ENCODE results near the gene ACAT1.

ACAT1 gene

GRCh38 chr11:108121274-108122155, at the start of gene ACAT1:
TSS of gene ACAT1 (plus strand) at chr11:108121567. CDS start at chr11:108121607, 40 bp downstream.
- peak within 1 kb of the TSS; percentile 85 to 86 for H3K4me3 ChIP-seq (ENCODE audit: low read length in 2 of 2)
- H3K27me3 ChIP-seq (ENCODE audit: control insufficient read depth in 2 of 2, insufficient read depth in 2 of 2, low read length in 2 of 2): no peaks in the 10 kb centered on the region
- H3K36me3 ChIP-seq (ENCODE audit: control insufficient read depth in 2 of 2, insufficient read depth in 2 of 2, low read length in 2 of 2): no peaks in the 10 kb centered on the region
- peak within 1 kb of the TSS; percentile 79 to 88 for H3K9ac ChIP-seq (ENCODE audit: low read depth in 1 of 2, low read length in 2 of 2)
- no peaks in the 10 kb centered on the region for H3K9me3 ChIP-seq (ENCODE audit: control insufficient read depth in 2 of 2, low read length in 2 of 2)
- peak within 1 kb of the TSS; percentile 92 to 94 for H3K27ac ChIP-seq (ENCODE audit: low read depth in 2 of 2, low read length in 2 of 2)
- peaks cover 21 to 25% of the 10 kb centered on the region in 2 donors for H3K4me1 ChIP-seq (ENCODE audit: control insufficient read depth in 2 of 2, insufficient read depth in 2 of 2, low read length in 2 of 2)

DNA sequence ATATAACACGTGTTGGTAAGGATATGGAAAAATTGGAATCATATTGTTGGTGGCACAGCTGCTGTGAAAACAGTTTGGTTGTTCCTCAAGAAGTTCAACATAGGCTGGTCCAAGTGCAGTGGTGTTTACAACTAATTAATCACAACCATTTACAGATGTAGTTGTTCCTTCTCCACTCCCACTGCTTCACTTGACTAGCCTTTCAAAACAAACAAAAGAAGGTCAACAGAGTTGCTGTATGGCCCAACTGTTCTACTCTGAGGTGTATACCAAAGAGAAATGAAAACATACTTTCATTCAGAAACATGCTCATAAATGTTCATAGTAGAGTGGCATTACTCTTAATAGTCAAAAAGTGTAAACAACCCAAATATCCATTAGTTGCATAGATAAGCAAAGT, 36.6 kb upstream of the ACAT1 start:
- Histone ChIP-seq H3K4me3 (ENCODE audit: low read length in 2 of 2) (no peak overlapping the region), H3K4me1 (ENCODE audit: control insufficient read depth in 2 of 2, insufficient read depth in 2 of 2, low read length in 2 of 2) (no peaks in the 10 kb centered on the region), H3K27ac (ENCODE audit: low read depth in 2 of 2, low read length in 2 of 2) (no peak overlapping the region), H3K9me3 (ENCODE audit: control insufficient read depth in 2 of 2, low read length in 2 of 2) (no peaks in the 10 kb centered on the region), H3K36me3 (ENCODE audit: control insufficient read depth in 2 of 2, insufficient read depth in 2 of 2, low read length in 2 of 2) (peaks cover 7 to 29% of the 10 kb centered on the region in 2 donors), H3K9ac (ENCODE audit: low read depth in 1 of 2, low read length in 2 of 2) (no peak overlapping the region), H3K27me3 (ENCODE audit: control insufficient read depth in 2 of 2, insufficient read depth in 2 of 2, low read length in 2 of 2) (no peaks in the 10 kb centered on the region)

- Histone ChIP-seq H3K4me1 (ENCODE audit: control insufficient read depth in 2 of 2, insufficient read depth in 2 of 2, low read length in 2 of 2) (no peaks in the 10 kb centered on the region), H3K36me3 (ENCODE audit: control insufficient read depth in 2 of 2, insufficient read depth in 2 of 2, low read length in 2 of 2) (peaks cover 7 to 22% of the 10 kb centered on the region in 2 donors), H3K4me3 (ENCODE audit: low read length in 2 of 2) (no peak overlapping the region), H3K9ac (ENCODE audit: low read depth in 1 of 2, low read length in 2 of 2) (no peak overlapping the region), H3K9me3 (ENCODE audit: control insufficient read depth in 2 of 2, low read length in 2 of 2) (no peaks in the 10 kb centered on the region), H3K27ac (ENCODE audit: low read depth in 2 of 2, low read length in 2 of 2) (no peak overlapping the region), H3K27me3 (ENCODE audit: control insufficient read depth in 2 of 2, insufficient read depth in 2 of 2, low read length in 2 of 2) (no peaks in the 10 kb centered on the region)
These were observed 35.7 kb upstream of the ACAT1 start for GRCh38 chr11:108085672-108086071.

DNA sequence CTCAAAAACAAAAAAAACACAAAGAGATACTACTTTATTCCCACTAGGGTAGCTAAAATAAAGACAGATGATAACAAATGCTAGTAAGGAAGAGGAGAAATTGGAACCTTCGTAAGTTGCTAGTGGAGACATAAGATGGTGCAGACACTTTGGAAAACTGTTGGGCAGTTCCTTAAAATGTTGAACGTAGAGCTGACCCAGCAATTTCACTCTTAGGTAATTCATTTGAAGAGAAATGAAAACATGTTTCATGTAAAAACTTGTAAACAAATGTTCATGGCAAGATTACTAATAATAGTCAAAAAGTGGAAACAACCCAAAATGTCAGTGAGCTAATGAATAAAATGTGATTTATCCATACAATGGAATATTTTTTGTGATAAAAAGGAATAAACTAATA, 29.2 kb upstream of the ACAT1 start:
- no peak overlapping the region for H3K27ac ChIP-seq (ENCODE audit: low read depth in 2 of 2, low read length in 2 of 2)
- no peaks in the 10 kb centered on the region for H3K27me3 ChIP-seq (ENCODE audit: control insufficient read depth in 2 of 2, insufficient read depth in 2 of 2, low read length in 2 of 2)
- no peak overlapping the region for H3K4me3 ChIP-seq (ENCODE audit: low read length in 2 of 2)
- no peaks in the 10 kb centered on the region for H3K9me3 ChIP-seq (ENCODE audit: control insufficient read depth in 2 of 2, low read length in 2 of 2)
- H3K4me1 ChIP-seq (ENCODE audit: control insufficient read depth in 2 of 2, insufficient read depth in 2 of 2, low read length in 2 of 2): no peaks in the 10 kb centered on the region
- H3K9ac ChIP-seq (ENCODE audit: low read depth in 1 of 2, low read length in 2 of 2): no peak overlapping the region
- H3K36me3 ChIP-seq (ENCODE audit: control insufficient read depth in 2 of 2, insufficient read depth in 2 of 2, low read length in 2 of 2): peaks cover 10 to 23% of the 10 kb centered on the region in 2 donors

- Histone ChIP-seq H3K9me3 (ENCODE audit: control insufficient read depth in 2 of 2, low read length in 2 of 2) (no peaks in the 10 kb centered on the region), H3K36me3 (ENCODE audit: control insufficient read depth in 2 of 2, insufficient read depth in 2 of 2, low read length in 2 of 2) (peaks cover 19 to 30% of the 10 kb centered on the region in 2 donors), H3K4me3 (ENCODE audit: low read length in 2 of 2) (no peak overlapping the region), H3K9ac (ENCODE audit: low read depth in 1 of 2, low read length in 2 of 2) (no peak overlapping the region), H3K27ac (ENCODE audit: low read depth in 2 of 2, low read length in 2 of 2) (no peak overlapping the region), H3K27me3 (ENCODE audit: control insufficient read depth in 2 of 2, insufficient read depth in 2 of 2, low read length in 2 of 2) (no peaks in the 10 kb centered on the region), H3K4me1 (ENCODE audit: control insufficient read depth in 2 of 2, insufficient read depth in 2 of 2, low read length in 2 of 2) (no peaks in the 10 kb centered on the region)
These were observed 28.1 kb upstream of the ACAT1 start for GRCh38 chr11:108093128-108093904.

- no peak overlapping the region for H3K4me3 ChIP-seq (ENCODE audit: low read length in 2 of 2)
- H3K27ac ChIP-seq (ENCODE audit: low read depth in 2 of 2, low read length in 2 of 2): no peak overlapping the region
- H3K27me3 ChIP-seq (ENCODE audit: control insufficient read depth in 2 of 2, insufficient read depth in 2 of 2, low read length in 2 of 2): no peaks in the 10 kb centered on the region
- peaks cover 29% of the 10 kb centered on the region in 2 donors for H3K36me3 ChIP-seq (ENCODE audit: control insufficient read depth in 2 of 2, insufficient read depth in 2 of 2, low read length in 2 of 2)
- no peak overlapping the region for H3K9ac ChIP-seq (ENCODE audit: low read depth in 1 of 2, low read length in 2 of 2)
- no peaks in the 10 kb centered on the region for H3K4me1 ChIP-seq (ENCODE audit: control insufficient read depth in 2 of 2, insufficient read depth in 2 of 2, low read length in 2 of 2)
- H3K9me3 ChIP-seq (ENCODE audit: control insufficient read depth in 2 of 2, low read length in 2 of 2): no peaks in the 10 kb centered on the region
These were observed 24.2 kb upstream of the ACAT1 start for GRCh38 chr11:108097179-108097578.

- H3K27ac ChIP-seq (ENCODE audit: low read depth in 2 of 2, low read length in 2 of 2): no peak overlapping the region
- H3K9me3 ChIP-seq (ENCODE audit: control insufficient read depth in 2 of 2, low read length in 2 of 2): no peaks in the 10 kb centered on the region
- H3K27me3 ChIP-seq (ENCODE audit: control insufficient read depth in 2 of 2, insufficient read depth in 2 of 2, low read length in 2 of 2): no peaks in the 10 kb centered on the region
- H3K4me1 ChIP-seq (ENCODE audit: control insufficient read depth in 2 of 2, insufficient read depth in 2 of 2, low read length in 2 of 2): no peaks in the 10 kb centered on the region
- H3K4me3 ChIP-seq (ENCODE audit: low read length in 2 of 2): no peak overlapping the region
- H3K36me3 ChIP-seq (ENCODE audit: control insufficient read depth in 2 of 2, insufficient read depth in 2 of 2, low read length in 2 of 2): peaks cover 30 to 35% of the 10 kb centered on the region in 2 donors
- no peak overlapping the region for H3K9ac ChIP-seq (ENCODE audit: low read depth in 1 of 2, low read length in 2 of 2)
These were observed 20.1 kb upstream of the ACAT1 start for GRCh38 chr11:108101090-108101775.

DNA sequence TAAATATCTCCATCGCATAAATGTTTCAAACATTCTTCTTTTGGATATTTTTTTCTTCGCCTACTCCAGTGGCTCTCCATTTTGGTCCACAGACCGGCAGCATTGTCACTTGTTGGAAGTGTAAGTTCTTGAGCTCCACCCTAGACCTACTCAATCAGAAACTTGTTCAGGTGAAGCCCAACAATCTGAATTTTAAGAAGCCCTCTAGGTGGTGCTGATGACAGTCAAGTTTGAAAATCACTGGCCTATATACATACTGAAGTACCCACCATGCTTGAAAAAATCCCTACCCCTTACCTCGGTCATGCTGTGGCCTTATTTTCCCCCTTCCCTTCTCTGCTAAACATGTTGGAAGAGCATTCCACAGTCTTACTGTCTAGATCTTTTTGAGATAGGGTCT, 10.2 kb upstream of the ACAT1 start:
- no peak overlapping the region for H3K27ac ChIP-seq (ENCODE audit: low read depth in 2 of 2, low read length in 2 of 2)
- H3K4me1 ChIP-seq (ENCODE audit: control insufficient read depth in 2 of 2, insufficient read depth in 2 of 2, low read length in 2 of 2): no peaks in the 10 kb centered on the region
- H3K9me3 ChIP-seq (ENCODE audit: control insufficient read depth in 2 of 2, low read length in 2 of 2): no peaks in the 10 kb centered on the region
- H3K9ac ChIP-seq (ENCODE audit: low read depth in 1 of 2, low read length in 2 of 2): no peak overlapping the region
- H3K27me3 ChIP-seq (ENCODE audit: control insufficient read depth in 2 of 2, insufficient read depth in 2 of 2, low read length in 2 of 2): no peaks in the 10 kb centered on the region
- no peak overlapping the region for H3K4me3 ChIP-seq (ENCODE audit: low read length in 2 of 2)
- H3K36me3 ChIP-seq (ENCODE audit: control insufficient read depth in 2 of 2, insufficient read depth in 2 of 2, low read length in 2 of 2): peaks cover 0 to 3% of the 10 kb centered on the region in 2 donors

DNA sequence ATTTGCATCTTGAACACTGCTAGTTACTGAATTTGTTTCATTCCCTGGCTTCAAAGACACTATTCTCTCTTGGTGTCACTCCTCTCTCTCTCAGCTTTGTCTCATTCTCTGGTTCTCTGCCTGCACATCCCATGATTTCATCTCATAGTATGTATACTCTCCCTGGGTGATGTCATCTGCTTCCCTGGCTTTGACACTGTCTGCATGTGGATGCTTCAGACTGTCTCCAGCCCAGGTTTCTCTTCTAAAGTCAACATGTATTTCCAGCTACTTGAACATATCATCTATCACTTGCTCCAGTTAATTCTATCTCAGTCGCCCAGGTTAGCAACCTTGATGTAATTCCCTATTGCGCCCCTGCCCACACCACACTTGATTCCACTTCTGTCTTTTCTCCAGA, 9.3 kb upstream of the ACAT1 start:
- H3K9me3 ChIP-seq (ENCODE audit: control insufficient read depth in 2 of 2, low read length in 2 of 2): no peaks in the 10 kb centered on the region
- no peaks in the 10 kb centered on the region for H3K27me3 ChIP-seq (ENCODE audit: control insufficient read depth in 2 of 2, insufficient read depth in 2 of 2, low read length in 2 of 2)
- no peaks in the 10 kb centered on the region for H3K4me1 ChIP-seq (ENCODE audit: control insufficient read depth in 2 of 2, insufficient read depth in 2 of 2, low read length in 2 of 2)
- H3K4me3 ChIP-seq (ENCODE audit: low read length in 2 of 2): no peak overlapping the region
- no peak overlapping the region for H3K27ac ChIP-seq (ENCODE audit: low read depth in 2 of 2, low read length in 2 of 2)
- H3K36me3 ChIP-seq (ENCODE audit: control insufficient read depth in 2 of 2, insufficient read depth in 2 of 2, low read length in 2 of 2): peaks cover 0 to 3% of the 10 kb centered on the region in 2 donors
- H3K9ac ChIP-seq (ENCODE audit: low read depth in 1 of 2, low read length in 2 of 2): no peak overlapping the region
